Activated naive CD8-positive, alpha-beta T cell treated with anti-CD3 and anti-CD28 coated beads, Interleukin-2, amount 10 ng/mL, durations not matched to agents 7 days and 5 days (primary cell): ENCODE measurements around the gene MGAT5. TPM values are rescaled to one million over a fixed set of nuclear protein-coding genes. Genes with fewer than 3 reads are reported as not detected.

Source experiments
- ATAC-seq: fragments of 150-1000 bp; cut with Tn5 transposase; one replicate; pipeline ENCODE4 v1.10.0; 2021; ENCODE audit warnings: low read depth, moderate library complexity
- POLR2A ChIA-PET: fragments of 350-600 bp; sonication (Branson Sonifier 250); formaldehyde crosslinking; loops from one replicate; lab custom pipeline; 2021; ENCODE audit warnings: antibody characterized with exemption; lab: Charles Lee
- DNase-seq: peaks from one replicate; pipeline ENCODE4 v3.0.0; 2021
- H3K27ac Mint-ChIP-seq: one replicate; pipeline ENCODE4 v1.8.0; 2022; ENCODE audit warnings: mild to moderate bottlenecking, mixed read lengths
- H3K27me3 Mint-ChIP-seq: one replicate; pipeline ENCODE4 v1.8.0; 2022; ENCODE audit warnings: mild to moderate bottlenecking, moderate library complexity, mixed read lengths
- H3K36me3 Mint-ChIP-seq: one replicate; pipeline ENCODE4 v1.8.0; 2021; ENCODE audit warnings: mild to moderate bottlenecking, mixed read lengths
- H3K4me1 Mint-ChIP-seq: one replicate; pipeline ENCODE4 v1.8.0; 2021; ENCODE audit warnings: mixed read lengths
- H3K4me3 Mint-ChIP-seq: one replicate; pipeline ENCODE4 v1.8.0; 2022; ENCODE audit warnings: mild to moderate bottlenecking, moderate library complexity, mixed read lengths
- H3K9me3 Mint-ChIP-seq: one replicate; pipeline ENCODE4 v1.8.0; 2021; ENCODE audit warnings: mixed read lengths
- total RNA-seq, 2 experiments: library from RNA; stranded (reverse); gene quantifications; one replicate each; pipeline ENCODE4 v1.2.3, GENCODE V29; 2021

The MGAT5 gene
- total RNA-seq, 2 experiments from 2014 or later, result 66.3 to 70.9 TPM

DNA sequence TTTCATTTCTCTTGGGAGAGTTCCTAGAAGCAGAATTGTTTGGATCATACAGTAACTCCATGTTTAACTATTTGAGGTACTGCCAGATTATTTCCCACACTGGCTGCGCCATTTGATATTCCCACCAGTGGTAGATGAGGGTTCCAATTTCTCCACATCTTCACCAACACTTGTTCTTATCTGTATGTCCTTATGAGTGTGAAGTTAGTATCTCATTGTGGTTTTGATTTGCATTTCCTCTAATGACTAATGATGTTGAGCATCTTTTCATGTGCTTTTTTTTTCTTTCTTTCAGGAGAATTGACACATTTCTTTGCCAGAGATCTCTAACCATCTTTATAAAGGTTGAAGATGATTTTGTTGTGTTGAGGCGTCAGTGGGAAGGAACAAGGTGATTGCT, 4.1 kb upstream of the MGAT5 start:
- Mint-ChIP-seq H3K36me3 (peaks cover 18% of the 10 kb centered on the region), H3K9me3 (no peaks in the 10 kb centered on the region), H3K27ac (peak overlapping the region; percentile 7), H3K4me1 (peaks cover 77% of the 10 kb centered on the region), H3K4me3 (peak overlapping the region; percentile 14), H3K27me3 (no peaks in the 10 kb centered on the region)
- DNase-seq, result no peak
- ATAC-seq, result no peak
- POLR2A ChIA-PET, result interaction anchor here (0.6 to 0.9 kb wide), 2 partner anchors 27 to 85 kb away, joined by 3 read pairs; no protein-coding TSS in a partner anchor

DNA sequence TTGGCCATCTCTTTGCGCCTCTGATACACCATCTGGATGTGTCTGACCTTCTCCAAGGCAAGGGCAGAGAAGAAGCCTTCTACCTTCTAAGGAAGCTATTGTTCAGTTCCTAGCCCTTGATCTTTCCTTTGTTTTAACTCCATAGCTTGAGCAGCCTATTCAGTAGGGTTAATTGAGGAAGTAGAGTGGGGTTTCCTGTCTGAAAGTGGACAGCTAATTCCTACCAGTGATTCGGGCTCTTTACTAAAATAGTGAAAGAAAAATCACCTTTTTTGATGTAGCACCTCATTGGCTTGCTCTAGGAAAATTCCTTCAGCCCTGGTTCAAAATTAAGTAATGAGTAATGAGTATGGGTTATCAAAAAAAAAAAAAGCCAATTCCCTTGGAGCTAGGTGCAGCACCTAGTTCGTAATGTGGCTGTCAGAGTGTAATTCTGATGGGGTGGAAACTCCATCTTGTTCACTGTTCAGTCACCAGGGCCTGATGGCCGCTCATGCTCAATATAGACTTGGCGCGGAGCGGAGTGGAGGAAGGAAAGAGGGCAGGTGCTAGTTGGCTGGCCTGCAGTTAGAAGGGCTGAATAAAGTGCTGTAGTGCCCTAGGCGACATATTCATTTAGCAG, 2.9 kb upstream of the MGAT5 start:
- ATAC-seq, result no peak
- Mint-ChIP-seq H3K4me1 (peaks cover 75% of the 10 kb centered on the region), H3K4me3 (peak overlapping the region; percentile 31), H3K36me3 (peaks cover 24% of the 10 kb centered on the region), H3K27me3 (no peaks in the 10 kb centered on the region), H3K9me3 (no peaks in the 10 kb centered on the region), H3K27ac (no peak overlapping the region)
- no peak for DNase-seq
- POLR2A ChIA-PET, result no interaction called here

DNA sequence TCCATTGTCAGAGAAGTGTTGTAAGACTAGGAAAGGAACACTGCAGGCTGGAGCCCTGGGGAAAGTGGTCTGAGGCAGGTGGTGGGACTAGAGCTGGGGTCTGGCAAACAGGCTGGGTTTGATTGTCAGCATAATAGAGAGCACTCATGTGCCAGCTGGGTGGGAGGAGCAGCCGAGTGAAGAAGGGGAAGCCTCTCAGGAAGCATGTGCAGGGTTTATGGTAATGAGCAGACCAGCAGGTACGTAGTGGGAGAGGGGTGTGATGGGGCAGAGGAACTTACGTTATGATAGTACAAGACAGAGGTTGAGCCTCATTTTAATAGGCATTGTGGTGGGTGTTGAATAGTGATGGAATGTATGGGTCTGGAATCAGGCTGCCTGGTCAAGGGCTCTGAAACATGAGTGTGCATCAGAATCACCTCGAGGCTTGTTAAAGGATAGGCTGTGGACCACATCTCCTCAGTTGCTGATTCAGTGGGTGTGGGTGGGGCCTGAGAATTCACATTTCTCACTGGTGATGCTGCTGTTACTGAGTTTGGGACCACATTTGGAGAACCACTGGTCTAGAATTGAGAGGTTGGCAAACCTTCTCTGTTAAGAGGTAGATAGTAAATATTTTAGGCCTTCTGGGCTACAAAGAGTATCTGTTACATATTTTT, 1.7 kb upstream of the MGAT5 start:
- Mint-ChIP-seq H3K27me3 (no peaks in the 10 kb centered on the region), H3K36me3 (peaks cover 24% of the 10 kb centered on the region), H3K4me1 (peaks cover 70% of the 10 kb centered on the region), H3K9me3 (no peaks in the 10 kb centered on the region), H3K27ac (peak overlapping the region; percentile 26), H3K4me3 (no peak overlapping the region)
- no peak for ATAC-seq
- POLR2A ChIA-PET, result interaction anchor here (1.7 kb wide), 1 partner anchor 10 kb away, joined by 5 read pairs; no protein-coding TSS in a partner anchor
- no peak for DNase-seq

DNA sequence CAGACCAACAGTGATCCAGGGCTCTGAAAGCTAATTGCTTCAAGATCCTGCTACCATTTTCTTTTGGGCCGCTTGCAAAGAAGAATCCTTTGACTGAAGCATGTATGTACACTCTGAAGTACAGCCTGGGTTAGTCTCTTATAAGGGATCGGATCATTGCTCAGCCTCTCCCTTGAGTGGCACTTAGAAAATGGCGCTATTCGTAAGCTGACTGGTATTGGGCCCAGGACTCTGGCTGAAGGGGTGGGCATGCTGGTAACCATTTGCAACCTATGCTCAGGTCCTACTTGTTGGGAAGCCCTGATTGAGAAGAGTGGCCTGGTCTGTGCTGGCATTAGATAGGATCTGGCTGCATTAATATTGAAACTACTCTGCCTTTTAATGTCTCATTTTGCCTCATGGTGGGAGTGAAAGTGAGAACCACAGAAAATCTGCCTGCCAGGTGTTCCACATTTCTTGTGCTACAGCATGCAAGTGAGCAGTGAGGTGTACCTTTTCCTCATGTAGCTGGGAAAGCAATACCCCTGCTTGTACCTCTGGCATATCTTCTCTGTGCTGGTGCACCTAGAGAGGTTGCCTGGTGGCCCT, 661 bp upstream of the MGAT5 start:
- no peak for DNase-seq
- no peak overlapping the region for H3K4me3 Mint-ChIP-seq

DNA sequence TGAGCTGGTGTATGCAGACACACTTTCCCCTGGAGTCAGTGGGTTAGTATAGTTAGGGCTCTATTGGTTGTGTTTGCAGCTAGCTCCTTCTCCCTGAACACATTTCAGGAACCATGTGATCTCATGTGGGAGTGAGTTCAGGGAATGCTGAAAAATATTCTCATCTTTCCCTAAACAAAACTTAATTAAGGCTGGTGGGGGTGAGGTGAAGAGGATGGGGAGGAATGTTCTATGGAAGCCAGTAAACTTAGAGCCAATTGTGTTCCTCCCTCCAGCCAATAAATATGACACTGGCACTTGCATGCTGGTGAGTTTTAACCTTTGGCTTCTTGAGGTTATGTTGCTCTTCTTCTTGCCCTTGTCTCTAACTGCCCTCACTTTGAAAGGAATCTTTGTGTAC, 952 bp downstream of the MGAT5 start:
- Mint-ChIP-seq H3K36me3 (peaks cover 24% of the 10 kb centered on the region), H3K27me3 (no peaks in the 10 kb centered on the region), H3K4me1 (peaks cover 71% of the 10 kb centered on the region), H3K9me3 (no peaks in the 10 kb centered on the region), H3K4me3 (no peak overlapping the region), H3K27ac (no peak overlapping the region)
- ATAC-seq (no peak), DNase-seq (no peak)
- POLR2A ChIA-PET, result interaction anchor here (0.8 kb wide), 1 partner anchor 39 kb away, joined by 3 read pairs; no protein-coding TSS in a partner anchor

More for the DNA sequence above, 661 bp upstream of the MGAT5 start:
- POLR2A ChIA-PET, result interaction anchor here (1.7 kb wide), 1 partner anchor 9 kb away, joined by 5 read pairs; no protein-coding TSS in a partner anchor
- H3K36me3 Mint-ChIP-seq, result peaks cover 24% of the 10 kb centered on the region
- no peaks in the 10 kb centered on the region for H3K9me3 Mint-ChIP-seq
- H3K27me3 Mint-ChIP-seq, result no peaks in the 10 kb centered on the region
- ATAC-seq, result peak; percentile 17
- H3K27ac Mint-ChIP-seq, result no peak overlapping the region
- H3K4me1 Mint-ChIP-seq, result peaks cover 66% of the 10 kb centered on the region

DNA sequence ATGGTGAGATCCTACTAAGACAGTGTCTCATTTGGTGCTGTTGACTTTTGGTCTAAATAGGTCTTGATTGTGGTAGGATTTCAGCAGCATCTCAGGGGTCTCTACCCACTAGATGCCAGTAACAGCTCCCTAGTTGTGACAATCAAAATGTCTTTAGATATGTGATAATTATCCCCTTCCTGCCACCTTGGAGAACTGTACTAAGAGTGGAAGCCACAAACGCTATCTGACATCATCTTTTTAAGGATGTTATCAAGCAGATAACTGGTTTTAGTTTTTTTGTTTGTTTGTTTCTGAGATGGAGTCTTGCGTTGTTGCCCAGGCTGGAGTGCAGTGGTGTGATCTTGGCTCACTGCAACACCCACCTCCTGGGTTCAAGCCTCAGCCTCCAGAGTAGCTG, 3.1 kb downstream of the MGAT5 start:
- Mint-ChIP-seq H3K27ac (no peak overlapping the region), H3K4me3 (peak overlapping the region; percentile 19), H3K9me3 (no peaks in the 10 kb centered on the region), H3K27me3 (no peaks in the 10 kb centered on the region), H3K36me3 (peaks cover 24% of the 10 kb centered on the region), H3K4me1 (peaks cover 73% of the 10 kb centered on the region)
- ATAC-seq (no peak), DNase-seq (no peak)
- POLR2A ChIA-PET, result interaction anchor here (1.0 to 2.0 kb wide), 3 partner anchors 31 to 138 kb away, joined by 7 read pairs; no protein-coding TSS in a partner anchor

DNA sequence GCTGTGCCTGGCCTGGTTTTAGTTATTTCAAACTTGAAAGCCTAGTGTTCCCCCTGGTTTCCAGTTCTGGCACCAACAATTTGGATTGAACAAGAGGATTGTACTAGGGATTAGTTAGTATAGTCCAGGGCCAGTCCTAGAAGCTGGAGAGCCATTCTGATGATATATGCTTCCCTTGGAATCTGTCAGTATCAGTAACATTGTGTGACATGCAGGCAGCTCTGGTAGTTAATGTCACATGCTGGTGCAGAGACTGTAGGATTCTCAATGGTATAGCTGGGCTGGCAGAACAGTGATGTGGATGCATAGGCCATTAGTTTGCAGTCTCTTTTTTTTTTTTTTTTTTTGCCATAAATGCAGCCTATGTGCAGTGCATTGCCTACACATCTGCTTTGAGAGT, 3.6 kb downstream of the MGAT5 start:
- Mint-ChIP-seq H3K27ac (no peak overlapping the region), H3K36me3 (peaks cover 19% of the 10 kb centered on the region), H3K4me3 (peak overlapping the region; percentile 19), H3K4me1 (peaks cover 71% of the 10 kb centered on the region), H3K27me3 (no peaks in the 10 kb centered on the region), H3K9me3 (no peaks in the 10 kb centered on the region)
- POLR2A ChIA-PET, result interaction anchor here (1.0 to 2.0 kb wide), 3 partner anchors 30 to 138 kb away, joined by 7 read pairs; no protein-coding TSS in a partner anchor
- DNase-seq (no peak), ATAC-seq (no peak)

DNA sequence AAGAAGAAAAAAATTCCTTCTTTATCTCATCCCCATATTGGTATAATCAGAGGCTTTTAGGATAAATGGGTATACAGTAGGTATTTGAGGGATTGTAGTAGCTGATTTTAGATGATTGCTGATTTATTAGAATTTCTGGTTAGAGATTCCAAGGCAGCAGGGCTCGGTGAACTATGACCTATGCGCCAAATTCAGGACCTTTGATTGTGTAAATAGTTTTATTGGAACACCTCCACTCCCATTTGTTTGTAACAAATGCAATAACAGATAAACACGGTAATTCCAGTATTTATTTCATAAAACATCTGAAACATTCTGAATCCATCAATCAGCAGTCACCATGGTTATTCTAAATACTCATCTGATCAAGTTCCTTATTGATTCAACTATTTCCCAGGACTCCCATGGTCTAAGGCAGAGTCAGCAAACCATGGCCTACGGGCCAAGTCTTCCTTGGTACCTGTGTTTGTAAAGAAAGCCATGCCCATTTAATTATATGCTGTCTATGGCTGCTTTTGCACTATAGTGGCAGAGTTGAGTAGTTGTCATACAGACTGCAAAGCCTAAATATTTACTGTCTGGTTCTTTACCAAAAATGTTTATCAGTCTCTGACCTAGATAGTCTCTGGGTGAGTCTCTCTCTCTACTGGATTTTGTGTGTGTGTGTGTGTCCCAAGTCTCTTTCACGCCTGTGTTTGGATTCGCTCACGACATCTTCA, 4.3 kb downstream of the MGAT5 start:
- no peak for ATAC-seq
- peaks cover 18% of the 10 kb centered on the region for H3K36me3 Mint-ChIP-seq
- peak overlapping the region; percentile 75 for H3K4me3 Mint-ChIP-seq
- peak overlapping the region; percentile 81 for H3K27ac Mint-ChIP-seq
- H3K9me3 Mint-ChIP-seq, result no peaks in the 10 kb centered on the region
- no peak for DNase-seq
- H3K4me1 Mint-ChIP-seq, result peaks cover 74% of the 10 kb centered on the region
- H3K27me3 Mint-ChIP-seq, result no peaks in the 10 kb centered on the region
- POLR2A ChIA-PET, result interaction anchor here (1.0 to 2.0 kb wide), 2 partner anchors 29 to 32 kb away, joined by 7 read pairs; no protein-coding TSS in a partner anchor

DNA sequence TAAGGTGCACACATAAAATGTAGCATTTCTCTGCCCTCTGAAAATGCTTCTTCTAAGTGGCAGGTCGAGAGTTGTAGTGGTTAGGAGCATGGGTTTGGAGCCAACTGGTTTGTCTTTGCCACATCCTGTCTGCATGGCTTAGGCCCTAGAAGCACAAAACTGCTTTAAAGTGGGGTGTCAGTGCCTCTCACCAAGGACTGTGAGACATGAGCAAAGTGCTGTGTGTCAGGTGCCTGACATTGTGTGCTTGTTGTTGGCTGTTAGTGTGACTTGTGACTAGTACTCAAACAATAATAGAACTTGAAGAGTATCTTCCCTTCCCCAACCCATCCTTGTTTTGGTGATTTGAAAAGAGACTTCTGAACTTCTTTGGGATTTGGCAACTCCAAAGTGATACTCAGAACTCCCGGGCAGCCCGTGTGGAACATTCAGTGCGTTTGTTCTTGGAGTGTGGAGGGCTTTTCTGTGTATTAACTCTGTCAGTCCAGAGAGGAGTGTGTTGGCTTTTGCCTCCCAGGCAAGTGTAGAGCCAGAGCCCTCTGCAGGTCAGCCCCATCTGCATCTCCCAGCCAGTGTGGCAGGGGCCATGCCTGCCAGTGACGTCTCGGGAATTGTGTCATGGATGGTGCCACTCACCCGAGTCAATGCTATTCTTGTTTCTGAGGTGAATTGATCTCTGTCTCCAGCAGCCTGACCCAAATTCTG, 5.0 kb downstream of the MGAT5 start:
- Mint-ChIP-seq H3K36me3 (peaks cover 17% of the 10 kb centered on the region), H3K4me3 (peak overlapping the region; percentile 75), H3K9me3 (no peaks in the 10 kb centered on the region), H3K27ac (peak overlapping the region; percentile 81), H3K27me3 (no peaks in the 10 kb centered on the region), H3K4me1 (peaks cover 67% of the 10 kb centered on the region)
- POLR2A ChIA-PET, result no interaction called here
- ATAC-seq (peak; percentile 96), DNase-seq (peak; percentile 50)

DNA sequence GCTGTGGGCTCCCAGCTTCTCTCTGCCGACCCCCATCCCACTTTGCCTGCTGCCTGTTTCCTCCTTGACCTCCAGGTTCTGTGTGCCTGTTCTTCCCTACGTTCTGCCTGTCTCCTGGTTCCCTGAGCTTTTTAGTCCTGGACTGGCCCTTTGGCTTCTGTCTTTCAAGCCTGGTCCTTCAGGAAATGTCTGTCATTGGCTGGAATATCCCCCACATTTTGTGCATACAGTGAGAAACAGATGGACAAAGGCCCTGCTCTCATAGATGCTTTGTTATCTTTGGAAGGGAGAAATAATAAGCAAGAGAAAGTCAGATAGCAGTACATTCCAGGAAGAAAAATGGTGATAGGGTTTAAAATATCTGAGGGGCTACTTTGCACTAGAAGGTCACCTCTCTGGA, 5.7 kb downstream of the MGAT5 start:
- Mint-ChIP-seq H3K4me3 (no peak overlapping the region), H3K27me3 (no peaks in the 10 kb centered on the region), H3K27ac (peak overlapping the region; percentile 81), H3K4me1 (peaks cover 64% of the 10 kb centered on the region), H3K9me3 (no peaks in the 10 kb centered on the region), H3K36me3 (peaks cover 14% of the 10 kb centered on the region)
- POLR2A ChIA-PET, result no interaction called here
- no peak for ATAC-seq
- DNase-seq, result no peak

DNA sequence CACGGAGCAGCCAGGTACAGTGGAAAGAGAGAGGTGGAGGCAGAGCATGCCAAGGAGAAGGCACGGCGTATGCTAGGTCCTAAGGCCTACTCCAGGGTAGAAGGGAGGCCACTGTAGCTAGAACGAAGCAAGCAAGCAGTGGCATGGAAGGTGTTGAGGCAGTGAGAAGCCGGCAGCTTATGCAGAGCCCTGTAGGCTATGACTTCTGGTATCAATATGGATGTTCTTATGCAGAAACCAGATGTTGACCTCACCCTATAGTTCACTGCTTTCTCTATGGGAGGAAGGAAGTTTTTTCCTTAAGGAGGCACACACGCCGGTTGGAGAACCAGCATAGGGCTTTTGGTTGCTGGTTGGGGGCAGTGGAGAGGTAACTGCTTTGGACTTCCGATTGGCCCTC, 6.1 kb downstream of the MGAT5 start:
- Mint-ChIP-seq H3K36me3 (peaks cover 10% of the 10 kb centered on the region), H3K4me3 (no peak overlapping the region), H3K9me3 (no peaks in the 10 kb centered on the region), H3K27me3 (no peaks in the 10 kb centered on the region), H3K27ac (peak overlapping the region; percentile 81), H3K4me1 (peaks cover 61% of the 10 kb centered on the region)
- POLR2A ChIA-PET, result no interaction called here
- DNase-seq (no peak), ATAC-seq (no peak)

DNA sequence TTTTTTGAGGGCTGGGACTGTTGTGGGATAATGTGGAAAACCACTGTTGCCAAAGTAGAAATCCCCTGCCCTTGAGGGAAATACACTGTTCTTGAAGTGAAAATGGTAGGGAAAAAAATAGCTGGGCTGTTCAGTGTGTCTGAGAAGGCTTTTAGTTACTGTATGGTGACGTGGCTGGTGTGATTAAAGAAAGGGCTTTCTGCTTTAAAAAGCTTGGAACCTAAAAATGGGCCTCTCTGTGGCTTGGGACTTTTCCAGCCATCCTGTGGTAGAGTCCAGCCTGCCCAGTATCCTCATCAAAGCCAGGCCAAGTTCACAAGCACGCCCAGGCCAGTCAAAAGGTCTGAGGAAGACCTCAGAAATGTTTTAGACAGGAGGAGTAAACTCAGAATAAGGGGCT, 6.8 kb downstream of the MGAT5 start:
- POLR2A ChIA-PET, result no interaction called here
- ATAC-seq, result no peak
- H3K27ac Mint-ChIP-seq, result no peak overlapping the region

More for the DNA sequence above, 6.8 kb downstream of the MGAT5 start:
- H3K9me3 Mint-ChIP-seq, result no peaks in the 10 kb centered on the region
- DNase-seq, result no peak
- H3K4me1 Mint-ChIP-seq, result peaks cover 61% of the 10 kb centered on the region
- no peak overlapping the region for H3K4me3 Mint-ChIP-seq
- no peaks in the 10 kb centered on the region for H3K27me3 Mint-ChIP-seq
- peaks cover 5% of the 10 kb centered on the region for H3K36me3 Mint-ChIP-seq
